H1 (cell line): Measurements from ENCODE around the gene COLEC11. TPM values are rescaled to one million over a fixed set of nuclear protein-coding genes. Genes with fewer than 3 reads are reported as not detected.

ENCODE experiments used
- HDAC2 ChIP-seq, 2 experiments: fragments of 300-600 bp in 1 of 2; sonication (generic) in 1 of 2; IDR thresholded peaks; 2 replicates each; pipeline ENCODE4 v1.6.1; 2011 to 2012; ENCODE audit warnings: low read depth in 2 of 2, low read length in 2 of 2, mild to moderate bottlenecking in 2 of 2, moderate library complexity in 2 of 2, borderline replicate concordance in 1 of 2, inconsistent platforms in 1 of 2
- polyA plus RNA-seq, 7 experiments: library from polyadenylated mRNA; depleted of rRNA in 3 of 7; stranded (reverse) in 5 of 7; unstranded in 2 of 7; fragments of >200 nt in 5 of 7; fragments of 200-250 nt in 2 of 7; gene quantifications; 1 replicate in 5 of 7; 2 replicates in 1 of 7; 4 replicates in 1 of 7; pipeline versions ENCODE4 v1.2.1 to v1.2.3, GENCODE V29; 2011 to 2013; ENCODE audit warnings: missing spikeins in 2 of 7, mixed read lengths in 2 of 7
- total RNA-seq: library from RNA; stranded (reverse); fragmentation: NEBNext Ultra II Directional; extraction: Animal tissue kit (Norgen Biotek cat#: 25700); gene quantifications from 2 replicates; pipeline ENCODE4 v1.2.1, GENCODE V29; 2021

COLEC11 gene
- total and polyA plus RNA-seq, 2 of the 8 experiments (the other 6 are each of a cell fraction or from before 2014, with no cell fraction given) = 0.47 to 0.80 TPM

DNA sequence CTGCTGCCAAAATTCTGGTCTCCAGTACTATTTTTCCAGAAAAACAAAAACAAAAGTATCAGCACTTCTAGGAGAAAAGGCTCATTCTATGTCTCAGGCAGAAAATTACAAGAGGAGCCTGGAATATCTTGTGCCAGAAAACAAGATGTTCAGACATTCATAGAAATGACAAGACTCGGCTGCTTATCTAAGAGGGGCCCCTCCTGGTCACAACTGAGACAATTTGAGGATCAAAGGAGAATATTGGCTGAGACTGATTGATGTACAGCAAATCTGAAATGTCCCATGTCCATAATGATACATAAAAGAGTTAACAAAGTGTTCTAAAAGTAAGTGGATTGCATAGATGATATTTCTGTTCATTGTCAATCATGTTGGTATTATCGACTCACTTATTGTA is 22.3 kb upstream of the COLEC11 start (continued):
- no peak for TF ChIP-seq HDAC2 (IDR thresholded peaks at IDR 0.05; ENCODE audit: borderline replicate concordance in 1 of 2, low read depth in 2 of 2, low read length in 2 of 2)
